ENCODE measurements around the gene GNG2.

Gene GNG2

GRCh38 chr14:51929166-51929565 is 68.8 kb downstream of the GNG2 start:
- FAIRE-seq = no peak
- no peak for DNase-seq (ENCODE audit: insufficient read length, low spot score)
- no peak for TF ChIP-seq POLR2A (IDR thresholded peaks at IDR 0.05; ENCODE audit: low read depth, low read length)

DNA sequence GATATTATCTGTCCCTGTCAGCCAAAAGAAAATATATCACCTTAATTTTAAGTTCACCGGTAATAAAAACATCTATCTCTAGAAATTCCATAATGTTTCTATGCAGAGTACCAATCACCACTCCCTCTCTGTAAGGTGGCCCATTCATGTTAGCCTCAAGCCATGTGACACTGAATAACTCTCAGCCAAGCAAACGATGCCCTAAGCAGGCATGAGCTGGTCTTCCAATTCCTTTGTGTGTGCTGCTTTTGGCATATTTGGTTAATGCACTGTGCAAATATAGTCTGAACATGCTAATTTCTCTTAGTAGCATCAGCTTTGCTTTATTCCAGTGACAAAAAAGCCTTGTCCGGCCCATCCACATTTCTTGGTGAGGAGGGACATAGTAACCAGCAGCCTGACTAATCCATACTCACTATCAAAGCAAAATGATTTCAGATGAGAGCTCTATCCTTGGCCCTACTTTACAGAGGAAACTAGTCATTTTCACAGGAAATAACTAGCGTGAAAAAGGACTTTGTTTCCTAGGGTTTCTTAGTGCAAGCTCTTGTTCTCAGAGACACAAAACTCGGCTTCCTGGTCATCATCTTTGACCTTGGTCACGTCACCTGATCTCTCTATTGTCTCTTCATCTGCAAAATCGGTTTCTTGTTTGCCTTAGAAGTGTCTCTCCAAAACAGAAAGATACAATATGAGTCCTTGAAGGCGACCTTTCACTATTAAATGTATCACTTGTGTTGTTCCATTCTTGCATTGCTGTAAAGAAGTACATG is 69.7 kb downstream of the GNG2 start:
- DNase-seq (ENCODE audit: insufficient read length, low spot score) (no peak), FAIRE-seq (no peak)
- no peak for TF ChIP-seq POLR2A (IDR thresholded peaks at IDR 0.05; ENCODE audit: low read depth, low read length)

GRCh38 chr14:51931308-51931707 is 70.9 kb downstream of the GNG2 start:
- TF ChIP-seq POLR2A (IDR thresholded peaks at IDR 0.05; ENCODE audit: low read depth, low read length) = no peak
- no peak for DNase-seq (ENCODE audit: insufficient read length, low spot score)
- FAIRE-seq = no peak

- DNase-seq (ENCODE audit: insufficient read length, low spot score) (no peak), FAIRE-seq (no peak)
Observed at GRCh38 chr14:51933191-51933590, 72.8 kb downstream of the GNG2 start.

DNA sequence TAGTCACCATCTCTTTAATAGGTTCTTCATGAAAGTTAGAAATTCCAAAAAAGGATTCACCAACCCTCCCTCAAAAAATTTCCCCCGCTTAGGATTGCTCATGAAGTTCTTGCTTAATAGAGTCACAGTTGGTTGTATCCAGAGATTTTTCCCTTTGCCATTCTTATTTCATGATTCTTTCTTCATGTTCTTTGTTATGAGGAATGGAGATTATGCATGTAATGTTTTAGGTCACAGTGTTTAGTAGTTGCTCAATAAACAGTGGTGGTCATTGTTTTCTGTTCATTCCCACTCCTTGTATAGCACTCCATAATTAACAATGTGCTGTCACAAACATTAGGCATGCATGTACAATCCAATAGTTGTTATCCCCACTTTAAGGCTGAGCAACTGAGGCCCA is 77.7 kb downstream of the GNG2 start:
- TF ChIP-seq POLR2A (IDR thresholded peaks at IDR 0.05; ENCODE audit: low read depth, low read length) = no peak
- FAIRE-seq = no peak
- no peak for DNase-seq (ENCODE audit: insufficient read length, low spot score)

More at GRCh38 chr14:51933191-51933590, 72.8 kb downstream of the GNG2 start:
- no peak for TF ChIP-seq POLR2A (IDR thresholded peaks at IDR 0.05; ENCODE audit: low read depth, low read length)

DNA sequence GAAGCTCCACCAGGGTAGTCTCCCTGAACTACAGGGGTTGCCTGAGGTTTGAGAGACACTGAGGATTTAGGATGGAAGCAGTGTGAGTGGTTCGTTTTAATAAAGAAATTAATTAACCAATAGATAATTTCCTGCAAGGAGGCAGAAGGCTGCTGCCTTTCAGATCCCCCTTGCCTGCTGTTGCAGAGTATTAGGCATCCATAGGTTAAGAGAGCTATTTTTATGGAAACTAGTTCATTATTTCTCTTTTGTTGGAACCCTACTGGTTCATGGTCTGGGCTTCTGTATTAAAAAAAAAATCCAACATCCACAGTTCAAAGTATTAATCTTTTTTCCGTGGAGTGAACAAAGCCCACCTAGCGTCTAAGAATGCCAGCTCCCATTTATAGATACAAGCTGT is 78.4 kb downstream of the GNG2 start:
- no peak for TF ChIP-seq POLR2A (IDR thresholded peaks at IDR 0.05; ENCODE audit: low read depth, low read length)
- DNase-seq (ENCODE audit: insufficient read length, low spot score) (no peak), FAIRE-seq (no peak)

GRCh38 chr14:51939226-51939625 is 78.8 kb downstream of the GNG2 start:
- FAIRE-seq (no peak), DNase-seq (ENCODE audit: insufficient read length, low spot score) (no peak)
- TF ChIP-seq POLR2A (IDR thresholded peaks at IDR 0.05; ENCODE audit: low read depth, low read length) = no peak

GRCh38 chr14:51939755-51940301 is 79.4 kb downstream of the GNG2 start:
- no peak for DNase-seq (ENCODE audit: insufficient read length, low spot score)
- FAIRE-seq = no peak
- no peak for TF ChIP-seq POLR2A (IDR thresholded peaks at IDR 0.05; ENCODE audit: low read depth, low read length)

GRCh38 chr14:51942971-51943370 is 82.6 kb downstream of the GNG2 start:
- no peak for DNase-seq (ENCODE audit: insufficient read length, low spot score)
- TF ChIP-seq POLR2A (IDR thresholded peaks at IDR 0.05; ENCODE audit: low read depth, low read length) = no peak
- no peak for FAIRE-seq

DNA sequence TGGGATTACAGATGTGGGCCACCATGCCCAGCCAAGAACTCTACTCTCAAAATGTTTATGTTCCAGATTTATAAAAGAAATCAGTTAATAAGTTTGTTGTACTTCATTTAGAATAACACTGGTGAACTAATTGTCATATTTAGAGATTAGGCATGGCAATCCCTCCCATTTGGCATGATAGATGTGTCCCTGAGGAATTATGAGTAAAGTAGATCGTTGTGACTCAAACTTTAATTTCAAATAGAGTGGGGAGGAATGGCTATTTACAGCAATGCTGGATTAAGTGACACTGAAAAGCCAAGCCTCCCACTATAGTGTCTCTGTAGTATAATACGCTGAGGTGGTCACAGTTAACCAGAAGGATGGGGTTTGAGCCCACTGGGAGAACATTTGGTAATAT is 89.6 kb downstream of the GNG2 start:
- no peak for FAIRE-seq
- TF ChIP-seq POLR2A (IDR thresholded peaks at IDR 0.05; ENCODE audit: low read depth, low read length) = no peak
- no peak for DNase-seq (ENCODE audit: insufficient read length, low spot score)

GRCh38 chr14:51951656-51952055 is 91.2 kb downstream of the GNG2 start:
- FAIRE-seq = no peak

GRCh38 chr14:51954031-51954430 is 93.6 kb downstream of the GNG2 start:
- DNase-seq (ENCODE audit: insufficient read length, low spot score) (no peak), FAIRE-seq (no peak)
- no peak for TF ChIP-seq POLR2A (IDR thresholded peaks at IDR 0.05; ENCODE audit: low read depth, low read length)

More at GRCh38 chr14:51951656-51952055, 91.2 kb downstream of the GNG2 start:
- no peak for DNase-seq (ENCODE audit: insufficient read length, low spot score)
- no peak for TF ChIP-seq POLR2A (IDR thresholded peaks at IDR 0.05; ENCODE audit: low read depth, low read length)

GRCh38 chr14:51954657-51955056 is 94.2 kb downstream of the GNG2 start:
- DNase-seq (ENCODE audit: insufficient read length, low spot score) = no peak

GRCh38 chr14:51957950-51958349 is 97.5 kb downstream of the GNG2 start:
- no peak for FAIRE-seq
- no peak for DNase-seq (ENCODE audit: insufficient read length, low spot score)
- TF ChIP-seq POLR2A (IDR thresholded peaks at IDR 0.05; ENCODE audit: low read depth, low read length) = no peak

More at GRCh38 chr14:51954657-51955056, 94.2 kb downstream of the GNG2 start:
- no peak for FAIRE-seq
- no peak for TF ChIP-seq POLR2A (IDR thresholded peaks at IDR 0.05; ENCODE audit: low read depth, low read length)

DNA sequence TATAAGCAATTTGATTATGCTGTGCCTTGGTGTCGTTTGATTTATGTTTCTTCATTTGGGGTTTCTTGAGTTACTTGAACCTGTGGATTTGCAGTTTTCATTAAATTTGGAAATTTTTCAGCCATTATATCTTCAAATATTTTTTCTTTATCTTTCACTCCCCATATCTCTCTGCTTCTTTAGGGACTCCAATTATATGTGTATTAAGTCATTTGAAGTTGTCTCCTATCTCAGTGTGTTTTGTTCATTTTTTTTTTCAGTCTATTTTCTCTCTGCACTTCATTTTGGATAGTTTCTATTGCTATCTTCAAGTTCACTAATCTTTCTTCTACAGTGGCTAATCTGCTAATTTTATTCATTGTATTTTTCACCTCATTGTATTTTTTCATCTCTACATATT is 99.5 kb downstream of the GNG2 start:
- TF ChIP-seq POLR2A (IDR thresholded peaks at IDR 0.05; ENCODE audit: low read depth, low read length) = no peak
- DNase-seq (ENCODE audit: insufficient read length, low spot score) (no peak), FAIRE-seq (no peak)

Data from H54 (cell line).